ENCODE measurements around the gene LIMCH1. TPM values are rescaled to one million over a fixed set of nuclear protein-coding genes. Genes with fewer than 3 reads are reported as not detected.

The LIMCH1 gene
- total and polyA plus RNA-seq, 2 of the 8 experiments (the other 6 are each of a cell fraction or from before 2014, with no cell fraction given), result 2.7 to 3.0 TPM

DNA sequence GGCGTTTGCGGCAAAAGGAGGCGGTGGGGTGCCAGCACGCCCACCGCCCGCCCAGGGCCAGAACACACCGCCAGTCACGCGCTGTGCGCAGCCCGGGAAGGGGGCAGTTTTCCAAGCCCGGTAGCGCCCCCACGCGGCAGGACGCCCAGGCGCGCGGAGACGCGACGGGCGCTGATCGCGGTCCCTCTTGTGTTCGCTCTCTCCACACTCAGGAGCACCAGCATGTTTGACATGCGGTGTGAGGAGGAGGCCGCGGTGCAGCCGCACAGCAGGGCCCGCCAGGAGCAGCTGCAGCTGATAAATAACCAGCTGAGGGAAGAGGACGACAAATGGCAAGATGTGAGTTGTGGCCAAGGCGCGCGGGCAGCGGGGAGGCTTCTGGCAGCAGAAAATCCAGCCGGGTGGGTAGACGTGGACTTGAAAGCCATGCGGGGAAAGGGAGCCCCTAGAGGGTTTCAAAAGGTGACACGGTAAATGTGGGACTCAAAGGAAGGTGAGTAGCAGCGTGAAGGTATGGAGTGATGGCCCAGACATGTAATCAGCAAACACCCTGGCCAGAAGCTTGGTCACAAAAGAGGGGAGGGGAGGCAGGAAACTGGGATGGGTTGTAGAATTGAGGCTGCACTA, 106.4 kb downstream of the LIMCH1 start (continued):
- TF ChIP-seq CBX5 (IDR thresholded peaks at IDR 0.05; ENCODE audit: low read depth, low read length), result no peak
- TF ChIP-seq SP4 (IDR thresholded peaks at IDR 0.05; ENCODE audit: low read length), result no peak
- no peak for TF ChIP-seq POLR2A (IDR thresholded peaks at IDR 0.05; ENCODE audit: control extremely low read depth in 1 of 2, low read depth in 2 of 2, low read length in 2 of 2)
- TF ChIP-seq, protein P1, sequence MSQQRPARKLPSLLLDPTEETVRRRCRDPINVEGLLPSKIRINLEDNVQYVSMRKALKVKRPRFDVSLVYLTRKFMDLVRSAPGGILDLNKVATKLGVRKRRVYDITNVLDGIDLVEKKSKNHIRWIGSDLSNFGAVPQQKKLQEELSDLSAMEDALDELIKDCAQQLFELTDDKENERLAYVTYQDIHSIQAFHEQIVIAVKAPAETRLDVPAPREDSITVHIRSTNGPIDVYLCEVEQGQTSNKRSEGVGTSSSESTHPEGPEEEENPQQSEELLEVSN (IDR thresholded peaks at IDR 0.05), result peak; percentile 97
- TF ChIP-seq, protein P2, sequence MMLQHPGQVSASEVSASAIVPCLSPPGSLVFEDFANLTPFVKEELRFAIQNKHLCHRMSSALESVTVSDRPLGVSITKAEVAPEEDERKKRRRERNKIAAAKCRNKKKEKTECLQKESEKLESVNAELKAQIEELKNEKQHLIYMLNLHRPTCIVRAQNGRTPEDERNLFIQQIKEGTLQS (IDR thresholded peaks at IDR 0.05; ENCODE audit: insufficient read depth, low read depth, low read length), result 0 out of 2 replicates have a peak, but pooled peaks have one; percentile 12
- TF ChIP-seq HDAC6 (IDR thresholded peaks at IDR 0.05; ENCODE audit: low read depth, low read length), result no peak
- TF ChIP-seq, protein P3, sequence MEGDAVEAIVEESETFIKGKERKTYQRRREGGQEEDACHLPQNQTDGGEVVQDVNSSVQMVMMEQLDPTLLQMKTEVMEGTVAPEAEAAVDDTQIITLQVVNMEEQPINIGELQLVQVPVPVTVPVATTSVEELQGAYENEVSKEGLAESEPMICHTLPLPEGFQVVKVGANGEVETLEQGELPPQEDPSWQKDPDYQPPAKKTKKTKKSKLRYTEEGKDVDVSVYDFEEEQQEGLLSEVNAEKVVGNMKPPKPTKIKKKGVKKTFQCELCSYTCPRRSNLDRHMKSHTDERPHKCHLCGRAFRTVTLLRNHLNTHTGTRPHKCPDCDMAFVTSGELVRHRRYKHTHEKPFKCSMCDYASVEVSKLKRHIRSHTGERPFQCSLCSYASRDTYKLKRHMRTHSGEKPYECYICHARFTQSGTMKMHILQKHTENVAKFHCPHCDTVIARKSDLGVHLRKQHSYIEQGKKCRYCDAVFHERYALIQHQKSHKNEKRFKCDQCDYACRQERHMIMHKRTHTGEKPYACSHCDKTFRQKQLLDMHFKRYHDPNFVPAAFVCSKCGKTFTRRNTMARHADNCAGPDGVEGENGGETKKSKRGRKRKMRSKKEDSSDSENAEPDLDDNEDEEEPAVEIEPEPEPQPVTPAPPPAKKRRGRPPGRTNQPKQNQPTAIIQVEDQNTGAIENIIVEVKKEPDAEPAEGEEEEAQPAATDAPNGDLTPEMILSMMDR (IDR thresholded peaks at IDR 0.05; ENCODE audit: control extremely low read depth in 1 of 3, insufficient read depth in 1 of 3, low read depth in 1 of 3, low read length in 3 of 3), result peak; percentile 91 to 98 (median 94)
- no peak for TF ChIP-seq POU5F1 (IDR thresholded peaks at IDR 0.05; ENCODE audit: low read depth, low read length)
- 0 out of 2 replicates have a peak, but pooled peaks have one; percentile 21 for TF ChIP-seq JUND (IDR thresholded peaks at IDR 0.05; ENCODE audit: low read length)
- no peak for TF ChIP-seq NANOG (IDR thresholded peaks at IDR 0.05; ENCODE audit: insufficient read depth, low read depth, low read length, poor library complexity, severe bottlenecking)
- TF ChIP-seq RAD21 (IDR thresholded peaks at IDR 0.05 in 1 of 2, conservative IDR thresholded peaks at IDR 0.05 in 1 of 2; ENCODE audit: low read depth in 2 of 2, low read length in 2 of 2), result peak; percentile 95 to 96
- 0 out of 2 replicates have a peak, but pooled peaks have one; percentile 29 for TF ChIP-seq GTF2F1 (IDR thresholded peaks at IDR 0.05; ENCODE audit: borderline replicate concordance, low read depth, low read length)
- TF ChIP-seq TCF12 (IDR thresholded peaks at IDR 0.05; ENCODE audit: low read depth, low read length), result peak; percentile 56; the same call in 1 of the 2 replicates
- TF ChIP-seq RNF2 (IDR thresholded peaks at IDR 0.05; ENCODE audit: borderline replicate concordance, low read depth, low read length, missing control alignments, poor library complexity, severe bottlenecking), result no peak
- TF ChIP-seq TAF1 (IDR thresholded peaks at IDR 0.05; ENCODE audit: low read depth, low read length), result no peak
- peak; percentile 63 for TF ChIP-seq BACH1 (IDR thresholded peaks at IDR 0.05; ENCODE audit: low read length)
- TF ChIP-seq, protein P4, sequence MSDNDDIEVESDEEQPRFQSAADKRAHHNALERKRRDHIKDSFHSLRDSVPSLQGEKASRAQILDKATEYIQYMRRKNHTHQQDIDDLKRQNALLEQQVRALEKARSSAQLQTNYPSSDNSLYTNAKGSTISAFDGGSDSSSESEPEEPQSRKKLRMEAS (IDR thresholded peaks at IDR 0.05), result peak; percentile 98
- 0 out of 4 replicates have a peak, but pooled peaks of 1 of the 2 experiments have one; percentile 65 for TF ChIP-seq SIN3A (conservative IDR thresholded peaks at IDR 0.05 in 1 of 2, IDR thresholded peaks at IDR 0.05 in 1 of 2; ENCODE audit: low read depth in 1 of 2, low read length in 2 of 2)
- TF ChIP-seq HDAC2 (IDR thresholded peaks at IDR 0.05; ENCODE audit: borderline replicate concordance in 1 of 2, low read depth in 2 of 2, low read length in 2 of 2), result 0 out of 4 replicates have a peak, but pooled peaks of 1 of the 2 experiments have one; percentile 80
